Measurements from ENCODE around the gene KRTAP24-1. TPM values are rescaled to one million over a fixed set of nuclear protein-coding genes. Genes with fewer than 3 reads are reported as not detected.

KRTAP24-1 gene
- total and polyA plus RNA-seq, 9 of the 15 experiments (the other 6 are each of a cell fraction or from before 2014, with no cell fraction given) = not detected

DNA sequence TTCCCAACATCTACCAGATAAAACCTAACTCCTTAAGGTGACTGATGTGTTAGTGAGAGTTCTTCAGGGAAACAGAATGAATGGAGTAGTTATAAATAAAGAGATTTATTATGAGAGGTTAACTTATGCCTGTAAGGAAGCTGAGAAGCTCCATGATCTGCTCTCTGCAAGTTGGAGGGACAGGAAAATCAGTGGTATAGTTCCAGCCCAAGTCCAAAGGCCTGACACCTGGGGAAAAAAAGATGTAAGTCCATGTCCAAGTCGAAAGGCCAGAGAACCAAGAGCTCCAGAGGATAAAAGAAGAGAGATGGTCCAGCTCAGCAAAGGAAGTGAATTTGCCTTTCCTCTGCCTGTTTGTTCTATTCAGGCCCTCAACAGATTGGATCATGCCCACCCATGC, 27.1 kb downstream of the KRTAP24-1 start (continued):
- TF ChIP-seq, protein P1, sequence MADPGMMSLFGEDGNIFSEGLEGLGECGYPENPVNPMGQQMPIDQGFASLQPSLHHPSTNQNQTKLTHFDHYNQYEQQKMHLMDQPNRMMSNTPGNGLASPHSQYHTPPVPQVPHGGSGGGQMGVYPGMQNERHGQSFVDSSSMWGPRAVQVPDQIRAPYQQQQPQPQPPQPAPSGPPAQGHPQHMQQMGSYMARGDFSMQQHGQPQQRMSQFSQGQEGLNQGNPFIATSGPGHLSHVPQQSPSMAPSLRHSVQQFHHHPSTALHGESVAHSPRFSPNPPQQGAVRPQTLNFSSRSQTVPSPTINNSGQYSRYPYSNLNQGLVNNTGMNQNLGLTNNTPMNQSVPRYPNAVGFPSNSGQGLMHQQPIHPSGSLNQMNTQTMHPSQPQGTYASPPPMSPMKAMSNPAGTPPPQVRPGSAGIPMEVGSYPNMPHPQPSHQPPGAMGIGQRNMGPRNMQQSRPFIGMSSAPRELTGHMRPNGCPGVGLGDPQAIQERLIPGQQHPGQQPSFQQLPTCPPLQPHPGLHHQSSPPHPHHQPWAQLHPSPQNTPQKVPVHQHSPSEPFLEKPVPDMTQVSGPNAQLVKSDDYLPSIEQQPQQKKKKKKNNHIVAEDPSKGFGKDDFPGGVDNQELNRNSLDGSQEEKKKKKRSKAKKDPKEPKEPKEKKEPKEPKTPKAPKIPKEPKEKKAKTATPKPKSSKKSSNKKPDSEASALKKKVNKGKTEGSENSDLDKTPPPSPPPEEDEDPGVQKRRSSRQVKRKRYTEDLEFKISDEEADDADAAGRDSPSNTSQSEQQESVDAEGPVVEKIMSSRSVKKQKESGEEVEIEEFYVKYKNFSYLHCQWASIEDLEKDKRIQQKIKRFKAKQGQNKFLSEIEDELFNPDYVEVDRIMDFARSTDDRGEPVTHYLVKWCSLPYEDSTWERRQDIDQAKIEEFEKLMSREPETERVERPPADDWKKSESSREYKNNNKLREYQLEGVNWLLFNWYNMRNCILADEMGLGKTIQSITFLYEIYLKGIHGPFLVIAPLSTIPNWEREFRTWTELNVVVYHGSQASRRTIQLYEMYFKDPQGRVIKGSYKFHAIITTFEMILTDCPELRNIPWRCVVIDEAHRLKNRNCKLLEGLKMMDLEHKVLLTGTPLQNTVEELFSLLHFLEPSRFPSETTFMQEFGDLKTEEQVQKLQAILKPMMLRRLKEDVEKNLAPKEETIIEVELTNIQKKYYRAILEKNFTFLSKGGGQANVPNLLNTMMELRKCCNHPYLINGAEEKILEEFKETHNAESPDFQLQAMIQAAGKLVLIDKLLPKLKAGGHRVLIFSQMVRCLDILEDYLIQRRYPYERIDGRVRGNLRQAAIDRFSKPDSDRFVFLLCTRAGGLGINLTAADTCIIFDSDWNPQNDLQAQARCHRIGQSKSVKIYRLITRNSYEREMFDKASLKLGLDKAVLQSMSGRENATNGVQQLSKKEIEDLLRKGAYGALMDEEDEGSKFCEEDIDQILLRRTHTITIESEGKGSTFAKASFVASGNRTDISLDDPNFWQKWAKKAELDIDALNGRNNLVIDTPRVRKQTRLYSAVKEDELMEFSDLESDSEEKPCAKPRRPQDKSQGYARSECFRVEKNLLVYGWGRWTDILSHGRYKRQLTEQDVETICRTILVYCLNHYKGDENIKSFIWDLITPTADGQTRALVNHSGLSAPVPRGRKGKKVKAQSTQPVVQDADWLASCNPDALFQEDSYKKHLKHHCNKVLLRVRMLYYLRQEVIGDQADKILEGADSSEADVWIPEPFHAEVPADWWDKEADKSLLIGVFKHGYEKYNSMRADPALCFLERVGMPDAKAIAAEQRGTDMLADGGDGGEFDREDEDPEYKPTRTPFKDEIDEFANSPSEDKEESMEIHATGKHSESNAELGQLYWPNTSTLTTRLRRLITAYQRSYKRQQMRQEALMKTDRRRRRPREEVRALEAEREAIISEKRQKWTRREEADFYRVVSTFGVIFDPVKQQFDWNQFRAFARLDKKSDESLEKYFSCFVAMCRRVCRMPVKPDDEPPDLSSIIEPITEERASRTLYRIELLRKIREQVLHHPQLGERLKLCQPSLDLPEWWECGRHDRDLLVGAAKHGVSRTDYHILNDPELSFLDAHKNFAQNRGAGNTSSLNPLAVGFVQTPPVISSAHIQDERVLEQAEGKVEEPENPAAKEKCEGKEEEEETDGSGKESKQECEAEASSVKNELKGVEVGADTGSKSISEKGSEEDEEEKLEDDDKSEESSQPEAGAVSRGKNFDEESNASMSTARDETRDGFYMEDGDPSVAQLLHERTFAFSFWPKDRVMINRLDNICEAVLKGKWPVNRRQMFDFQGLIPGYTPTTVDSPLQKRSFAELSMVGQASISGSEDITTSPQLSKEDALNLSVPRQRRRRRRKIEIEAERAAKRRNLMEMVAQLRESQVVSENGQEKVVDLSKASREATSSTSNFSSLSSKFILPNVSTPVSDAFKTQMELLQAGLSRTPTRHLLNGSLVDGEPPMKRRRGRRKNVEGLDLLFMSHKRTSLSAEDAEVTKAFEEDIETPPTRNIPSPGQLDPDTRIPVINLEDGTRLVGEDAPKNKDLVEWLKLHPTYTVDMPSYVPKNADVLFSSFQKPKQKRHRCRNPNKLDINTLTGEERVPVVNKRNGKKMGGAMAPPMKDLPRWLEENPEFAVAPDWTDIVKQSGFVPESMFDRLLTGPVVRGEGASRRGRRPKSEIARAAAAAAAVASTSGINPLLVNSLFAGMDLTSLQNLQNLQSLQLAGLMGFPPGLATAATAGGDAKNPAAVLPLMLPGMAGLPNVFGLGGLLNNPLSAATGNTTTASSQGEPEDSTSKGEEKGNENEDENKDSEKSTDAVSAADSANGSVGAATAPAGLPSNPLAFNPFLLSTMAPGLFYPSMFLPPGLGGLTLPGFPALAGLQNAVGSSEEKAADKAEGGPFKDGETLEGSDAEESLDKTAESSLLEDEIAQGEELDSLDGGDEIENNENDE (IDR thresholded peaks at IDR 0.05; ENCODE audit: low read depth, low read length) = no peak
- TF ChIP-seq, protein P2, sequence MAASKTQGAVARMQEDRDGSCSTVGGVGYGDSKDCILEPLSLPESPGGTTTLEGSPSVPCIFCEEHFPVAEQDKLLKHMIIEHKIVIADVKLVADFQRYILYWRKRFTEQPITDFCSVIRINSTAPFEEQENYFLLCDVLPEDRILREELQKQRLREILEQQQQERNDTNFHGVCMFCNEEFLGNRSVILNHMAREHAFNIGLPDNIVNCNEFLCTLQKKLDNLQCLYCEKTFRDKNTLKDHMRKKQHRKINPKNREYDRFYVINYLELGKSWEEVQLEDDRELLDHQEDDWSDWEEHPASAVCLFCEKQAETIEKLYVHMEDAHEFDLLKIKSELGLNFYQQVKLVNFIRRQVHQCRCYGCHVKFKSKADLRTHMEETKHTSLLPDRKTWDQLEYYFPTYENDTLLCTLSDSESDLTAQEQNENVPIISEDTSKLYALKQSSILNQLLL (CRISPR knock-in tag; IDR thresholded peaks at IDR 0.05; ENCODE audit: borderline replicate concordance) = no peak
- TF ChIP-seq, protein P3, sequence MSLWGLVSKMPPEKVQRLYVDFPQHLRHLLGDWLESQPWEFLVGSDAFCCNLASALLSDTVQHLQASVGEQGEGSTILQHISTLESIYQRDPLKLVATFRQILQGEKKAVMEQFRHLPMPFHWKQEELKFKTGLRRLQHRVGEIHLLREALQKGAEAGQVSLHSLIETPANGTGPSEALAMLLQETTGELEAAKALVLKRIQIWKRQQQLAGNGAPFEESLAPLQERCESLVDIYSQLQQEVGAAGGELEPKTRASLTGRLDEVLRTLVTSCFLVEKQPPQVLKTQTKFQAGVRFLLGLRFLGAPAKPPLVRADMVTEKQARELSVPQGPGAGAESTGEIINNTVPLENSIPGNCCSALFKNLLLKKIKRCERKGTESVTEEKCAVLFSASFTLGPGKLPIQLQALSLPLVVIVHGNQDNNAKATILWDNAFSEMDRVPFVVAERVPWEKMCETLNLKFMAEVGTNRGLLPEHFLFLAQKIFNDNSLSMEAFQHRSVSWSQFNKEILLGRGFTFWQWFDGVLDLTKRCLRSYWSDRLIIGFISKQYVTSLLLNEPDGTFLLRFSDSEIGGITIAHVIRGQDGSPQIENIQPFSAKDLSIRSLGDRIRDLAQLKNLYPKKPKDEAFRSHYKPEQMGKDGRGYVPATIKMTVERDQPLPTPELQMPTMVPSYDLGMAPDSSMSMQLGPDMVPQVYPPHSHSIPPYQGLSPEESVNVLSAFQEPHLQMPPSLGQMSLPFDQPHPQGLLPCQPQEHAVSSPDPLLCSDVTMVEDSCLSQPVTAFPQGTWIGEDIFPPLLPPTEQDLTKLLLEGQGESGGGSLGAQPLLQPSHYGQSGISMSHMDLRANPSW (CRISPR knock-in tag; IDR thresholded peaks at IDR 0.05) = no peak
- TF ChIP-seq TAF15 (IDR thresholded peaks at IDR 0.05; ENCODE audit: low read depth, low read length) (no peak), POLR2A (conservative IDR thresholded peaks at IDR 0.05) (no peak), ESRRA (IDR thresholded peaks at IDR 0.05; ENCODE audit: borderline replicate concordance, low read depth) (no peak), CREM (IDR thresholded peaks at IDR 0.05; ENCODE audit: low read depth) (no peak), BDP1 (IDR thresholded peaks at IDR 0.05; ENCODE audit: insufficient read depth, insufficient read length) (no peak), ARID2 (IDR thresholded peaks at IDR 0.05) (no peak)

Data from K562 (cell line).